Activated T-helper 1 cell treated with anti-CD3 and anti-CD28 coated beads, Interleukin-12 subunit alpha, Interleukin-12 subunit beta, Interleukin-2, Interleukin-4 antibody, amounts not matched to agents 30 ng/mL and 10 ng/mL and 1 ng/mL, durations not matched to agents 14 hours and 24 hours and 36 hours (primary cell): Measurements from ENCODE around the gene PAX9. TPM values are rescaled to one million over a fixed set of nuclear protein-coding genes. Genes with fewer than 3 reads are reported as not detected.

Source experiments
- total RNA-seq: library from RNA; stranded (reverse); gene quantifications from 2 replicates; pipeline ENCODE4 v1.2.3, GENCODE V29; 2022

The PAX9 gene
- total RNA-seq, 1 donor from 2014 or later: not detected

Other genes starting within 250 kb of the PAX9 start
- gene NKX2-1, start 141.6 kb upstream of the PAX9 start, total RNA-seq: not detected in 2 replicates
- not detected in 2 replicates for gene NKX2-8, start 79.2 kb upstream of the PAX9 start, total RNA-seq